Muscle of leg (tissue), 11 donors: ENCODE data around the gene MIDN. TPM values are rescaled to one million over a fixed set of nuclear protein-coding genes. Genes with fewer than 3 reads are reported as not detected.

ENCODE experiments used
- DNase-seq: peaks from one replicate; pipeline ENCODE4 v3.0.0; 2013
- H3K27ac ChIP-seq: one replicate; pipeline ENCODE4 v1.5.1; 2013; ENCODE audit warnings: mild to moderate bottlenecking, low read length, control low read depth
- H3K27me3 ChIP-seq: one replicate; pipeline ENCODE4 v1.6.1; 2013; ENCODE audit warnings: low read length; ENCODE audit not compliant: control insufficient read depth, insufficient read depth
- H3K36me3 ChIP-seq: one replicate; pipeline ENCODE4 v1.6.1; 2013; ENCODE audit warnings: low read length; ENCODE audit not compliant: control insufficient read depth, insufficient read depth
- H3K4me1 ChIP-seq: one replicate; pipeline ENCODE4 v1.6.1; 2013; ENCODE audit warnings: low read length; ENCODE audit not compliant: control insufficient read depth, insufficient read depth
- H3K4me3 ChIP-seq: one replicate; pipeline ENCODE4 v1.5.1; 2013; ENCODE audit warnings: low read length, control low read depth
- H3K9me3 ChIP-seq: replicated peaks from 2 replicates; pipeline ENCODE4 v1.6.1; 2013; ENCODE audit warnings: low read depth, low read length; ENCODE audit not compliant: control insufficient read depth
- WGBS: methylation state at CpG from one replicate; pipeline ENCODE4 v1.1.5; 2013; ENCODE audit warnings: missing lambda C conversion rate; ENCODE audit not compliant: insufficient coverage; 5-methylcytosine and 5-hydroxymethylcytosine counted together
- polyA plus RNA-seq, 8 donors: library from polyadenylated mRNA; unstranded; fragments of 120-200 nt; gene quantifications; one replicate each; pipeline versions ENCODE4 v1.2.1 to v1.2.3, GENCODE V29; 2013; ENCODE audit warnings: inconsistent platforms in 1 of 8, low replicate concordance in 1 of 8; ENCODE audit not compliant: insufficient read length in 8 of 8, insufficient read depth in 1 of 8
- total RNA-seq: library from RNA; stranded (reverse); fragments of 120-200 nt; gene quantifications from one replicate; pipeline ENCODE4 v1.2.4, GENCODE V29; 2013

MIDN gene
- total and polyA plus RNA-seq, 9 donors: 9.2 to 54.7 (median 38.9) TPM

GRCh38 chr19:1259876-1260748 lies 11.7 kb downstream of the MIDN start:
- H3K4me3 ChIP-seq: peak overlapping the region; percentile 37
- peak overlapping the region; percentile 90 for H3K27ac ChIP-seq
- H3K4me1 ChIP-seq: peaks cover 76% of the 10 kb centered on the region
- H3K9me3 ChIP-seq: no peaks in the 10 kb centered on the region
- DNase-seq: no peak
- H3K36me3 ChIP-seq: peaks cover 32% of the 10 kb centered on the region
- 18% methylated on average over 24 of the region's 33 CpGs for WGBS
- H3K27me3 ChIP-seq: no peaks in the 10 kb centered on the region

GRCh38 chr19:1260749-1261537 lies 12.6 kb downstream of the MIDN start:
- H3K27ac ChIP-seq: peak overlapping the region; percentile 90
- H3K4me3 ChIP-seq: peak overlapping the region; percentile 72
- H3K27me3 ChIP-seq: no peaks in the 10 kb centered on the region
- under 1% methylated on average over 73 of the region's 83 CpGs for WGBS
- H3K4me1 ChIP-seq: peaks cover 77% of the 10 kb centered on the region
- no peaks in the 10 kb centered on the region for H3K9me3 ChIP-seq
- DNase-seq: peak; percentile 98
- peaks cover 23% of the 10 kb centered on the region for H3K36me3 ChIP-seq

- Histone ChIP-seq H3K27me3 (no peaks in the 10 kb centered on the region), H3K9me3 (no peaks in the 10 kb centered on the region), H3K36me3 (peaks cover 21% of the 10 kb centered on the region), H3K27ac (peak overlapping the region; percentile 88), H3K4me1 (peaks cover 80% of the 10 kb centered on the region), H3K4me3 (peak overlapping the region; percentile 72)
- WGBS: 15% methylated on average over 14 of the region's 14 CpGs
- DNase-seq: no peak
Observed at GRCh38 chr19:1261538-1261797, 13.1 kb downstream of the MIDN start.

GRCh38 chr19:1261798-1262622 lies 13.6 kb downstream of the MIDN start:
- peak overlapping the region; percentile 88 for H3K27ac ChIP-seq
- WGBS: 39% methylated on average over 24 of the region's 28 CpGs
- no peaks in the 10 kb centered on the region for H3K9me3 ChIP-seq
- peak; percentile 63 for DNase-seq
- no peaks in the 10 kb centered on the region for H3K27me3 ChIP-seq
- peak overlapping the region; percentile 72 for H3K4me3 ChIP-seq
- H3K36me3 ChIP-seq: peaks cover 16% of the 10 kb centered on the region
- H3K4me1 ChIP-seq: peaks cover 79% of the 10 kb centered on the region

- Histone ChIP-seq H3K4me1 (peaks cover 82% of the 10 kb centered on the region), H3K36me3 (peaks cover 10% of the 10 kb centered on the region), H3K27me3 (peaks cover 3% of the 10 kb centered on the region), H3K27ac (peak overlapping the region; percentile 88), H3K9me3 (no peaks in the 10 kb centered on the region), H3K4me3 (no peak overlapping the region)
- peak; percentile 50 for DNase-seq
- 64% methylated on average over 13 of the region's 21 CpGs for WGBS
Observed at GRCh38 chr19:1262623-1263123, 14.3 kb downstream of the MIDN start.

GRCh38 chr19:1263188-1263587 lies 14.8 kb downstream of the MIDN start:
- WGBS: no CpG with 5 or more reads among the region's 5 CpGs
- H3K4me3 ChIP-seq: no peak overlapping the region
- DNase-seq: no peak
- H3K9me3 ChIP-seq: no peaks in the 10 kb centered on the region
- H3K4me1 ChIP-seq: peaks cover 83% of the 10 kb centered on the region
- peaks cover 5% of the 10 kb centered on the region for H3K36me3 ChIP-seq
- peaks cover 5% of the 10 kb centered on the region for H3K27me3 ChIP-seq
- peak overlapping the region; percentile 88 for H3K27ac ChIP-seq

GRCh38 chr19:1264801-1265614 lies 16.6 kb downstream of the MIDN start:
- Histone ChIP-seq H3K36me3 (peaks cover 1% of the 10 kb centered on the region), H3K27ac (peak overlapping the region; percentile 78), H3K27me3 (peaks cover 5% of the 10 kb centered on the region), H3K4me1 (peaks cover 78% of the 10 kb centered on the region), H3K4me3 (no peak overlapping the region), H3K9me3 (no peaks in the 10 kb centered on the region)
- DNase-seq: peak; percentile 87
- WGBS: 60% methylated on average over 22 of the region's 26 CpGs

GRCh38 chr19:1265615-1266128 lies 17.3 kb downstream of the MIDN start:
- peaks cover 8% of the 10 kb centered on the region for H3K36me3 ChIP-seq
- H3K27me3 ChIP-seq: peaks cover 5% of the 10 kb centered on the region
- peak overlapping the region; percentile 78 for H3K27ac ChIP-seq
- no peaks in the 10 kb centered on the region for H3K9me3 ChIP-seq
- H3K4me3 ChIP-seq: peak overlapping the region; percentile 38
- peaks cover 78% of the 10 kb centered on the region for H3K4me1 ChIP-seq
- DNase-seq: peak; percentile 70
- WGBS: 3% methylated on average over 16 of the region's 28 CpGs
